Measurements from ENCODE around the gene ADAMTS6. TPM values are rescaled to one million over a fixed set of nuclear protein-coding genes. Genes with fewer than 3 reads are reported as not detected.

The ADAMTS6 gene
- total and polyA plus RNA-seq, 2 of the 13 experiments (the other 11 are each of a cell fraction or from before 2014, with no cell fraction given) = 3.1 to 8.2 TPM

GRCh38 chr5:65161655-65162054 lies 320.1 kb downstream of the ADAMTS6 start:
- Histone ChIP-seq H3K4me1 (ENCODE audit: insufficient read depth, low read length) (no peaks in the 10 kb centered on the region), H3K27me3 (ENCODE audit: control insufficient read depth in 1 of 2, insufficient read depth in 2 of 2, low read length in 2 of 2) (no peaks in the 10 kb centered on the region), H3K36me3 (replicated peaks in 1 of 2; ENCODE audit: control insufficient read depth in 1 of 2, insufficient read depth in 2 of 2, low read length in 2 of 2) (no peaks in the 10 kb centered on the region), H4K20me1 (ENCODE audit: insufficient read depth, low read length) (no peaks in the 10 kb centered on the region), H3K4me3 (replicated peaks in 1 of 3; ENCODE audit: insufficient read depth in 1 of 3, low read depth in 2 of 3, low read length in 3 of 3) (no peak overlapping the region), H2AFZ (ENCODE audit: low read length) (no peak overlapping the region), H3K9ac (ENCODE audit: insufficient read depth, low read depth, low read length) (no peak overlapping the region), H3K27ac (ENCODE audit: extremely low read length, insufficient read depth, low read length) (no peak overlapping the region), H3K9me3 (ENCODE audit: low read length) (no peaks in the 10 kb centered on the region), H3K4me2 (ENCODE audit: low read depth, low read length) (no peak overlapping the region), H3K79me2 (ENCODE audit: insufficient read depth, low read length) (no peaks in the 10 kb centered on the region)
- in situ Hi-C loops (cut with HindIII; ENCODE audit: extremely low pct_ligation_motif_present, low pct_unique_long_range_greater_than_20kb) = no loop called here
- WGBS (ENCODE audit: low lambda C conversion rate) = 58% methylated on average over 1 of the region's 1 CpG
- no peak for ATAC-seq
- no peak for FAIRE-seq
- no TSS peak for BruUV-seq (replicated peaks)
- no peak for DNase-seq (ENCODE audit: low spot score)
- intact Hi-C loops (cut with micrococcal nuclease; ENCODE audit: unreplicated experiment) = no loop called here
- TF ChIP-seq PAF1 (CRISPR knock-in tag; IDR thresholded peaks at IDR 0.05) (no peak), MZF1 (CRISPR knock-in tag; IDR thresholded peaks at IDR 0.05; ENCODE audit: borderline replicate concordance) (no peak)
- POLR2A ChIA-PET = no interaction called here
- CTCF ChIA-PET (ENCODE audit: low intra/inter-chr PET ratio, low total read pairs) = no interaction called here

GRCh38 chr5:65157906-65158603 lies 323.7 kb downstream of the ADAMTS6 start:
- BruUV-seq (replicated peaks) = no TSS peak
- Histone ChIP-seq H4K20me1 (ENCODE audit: insufficient read depth, low read length) (no peaks in the 10 kb centered on the region), H3K4me1 (ENCODE audit: insufficient read depth, low read length) (no peaks in the 10 kb centered on the region), H3K4me2 (ENCODE audit: low read depth, low read length) (no peak overlapping the region), H3K9me3 (ENCODE audit: low read length) (no peaks in the 10 kb centered on the region), H3K4me3 (replicated peaks in 1 of 3; ENCODE audit: insufficient read depth in 1 of 3, low read depth in 2 of 3, low read length in 3 of 3) (no peak overlapping the region), H3K9ac (ENCODE audit: insufficient read depth, low read depth, low read length) (no peak overlapping the region), H3K27ac (ENCODE audit: extremely low read length, insufficient read depth, low read length) (no peak overlapping the region), H3K36me3 (replicated peaks in 1 of 2; ENCODE audit: control insufficient read depth in 1 of 2, insufficient read depth in 2 of 2, low read length in 2 of 2) (no peaks in the 10 kb centered on the region), H3K79me2 (ENCODE audit: insufficient read depth, low read length) (no peaks in the 10 kb centered on the region), H2AFZ (ENCODE audit: low read length) (no peak overlapping the region), H3K27me3 (ENCODE audit: control insufficient read depth in 1 of 2, insufficient read depth in 2 of 2, low read length in 2 of 2) (no peaks in the 10 kb centered on the region)
- ATAC-seq (no peak), FAIRE-seq (no peak), DNase-seq (ENCODE audit: low spot score) (peak; percentile 2)
- intact Hi-C loops (cut with micrococcal nuclease; ENCODE audit: unreplicated experiment) = no loop called here
- POLR2A ChIA-PET = no interaction called here
- WGBS (ENCODE audit: low lambda C conversion rate) = 49% methylated on average over 4 of the region's 4 CpGs
- in situ Hi-C loops (cut with HindIII; ENCODE audit: extremely low pct_ligation_motif_present, low pct_unique_long_range_greater_than_20kb) = no loop called here
- CTCF ChIA-PET (ENCODE audit: low intra/inter-chr PET ratio, low total read pairs) = no interaction called here
- TF ChIP-seq ZNF703 (CRISPR knock-in tag; IDR thresholded peaks at IDR 0.05; ENCODE audit: borderline replicate concordance) (no peak), NR1H2 (CRISPR knock-in tag; IDR thresholded peaks at IDR 0.05; ENCODE audit: borderline replicate concordance, low read depth) (no peak), ZSCAN29 (CRISPR knock-in tag; conservative IDR thresholded peaks at IDR 0.05) (no peak), ETV6 (CRISPR knock-in tag; conservative IDR thresholded peaks at IDR 0.05) (no peak), TMF1 (CRISPR knock-in tag; IDR thresholded peaks at IDR 0.05; ENCODE audit: low read depth) (no peak), KDM5B (CRISPR knock-in tag; IDR thresholded peaks at IDR 0.05; ENCODE audit: borderline replicate concordance) (no peak)
- TF ChIP-seq, protein P1, sequence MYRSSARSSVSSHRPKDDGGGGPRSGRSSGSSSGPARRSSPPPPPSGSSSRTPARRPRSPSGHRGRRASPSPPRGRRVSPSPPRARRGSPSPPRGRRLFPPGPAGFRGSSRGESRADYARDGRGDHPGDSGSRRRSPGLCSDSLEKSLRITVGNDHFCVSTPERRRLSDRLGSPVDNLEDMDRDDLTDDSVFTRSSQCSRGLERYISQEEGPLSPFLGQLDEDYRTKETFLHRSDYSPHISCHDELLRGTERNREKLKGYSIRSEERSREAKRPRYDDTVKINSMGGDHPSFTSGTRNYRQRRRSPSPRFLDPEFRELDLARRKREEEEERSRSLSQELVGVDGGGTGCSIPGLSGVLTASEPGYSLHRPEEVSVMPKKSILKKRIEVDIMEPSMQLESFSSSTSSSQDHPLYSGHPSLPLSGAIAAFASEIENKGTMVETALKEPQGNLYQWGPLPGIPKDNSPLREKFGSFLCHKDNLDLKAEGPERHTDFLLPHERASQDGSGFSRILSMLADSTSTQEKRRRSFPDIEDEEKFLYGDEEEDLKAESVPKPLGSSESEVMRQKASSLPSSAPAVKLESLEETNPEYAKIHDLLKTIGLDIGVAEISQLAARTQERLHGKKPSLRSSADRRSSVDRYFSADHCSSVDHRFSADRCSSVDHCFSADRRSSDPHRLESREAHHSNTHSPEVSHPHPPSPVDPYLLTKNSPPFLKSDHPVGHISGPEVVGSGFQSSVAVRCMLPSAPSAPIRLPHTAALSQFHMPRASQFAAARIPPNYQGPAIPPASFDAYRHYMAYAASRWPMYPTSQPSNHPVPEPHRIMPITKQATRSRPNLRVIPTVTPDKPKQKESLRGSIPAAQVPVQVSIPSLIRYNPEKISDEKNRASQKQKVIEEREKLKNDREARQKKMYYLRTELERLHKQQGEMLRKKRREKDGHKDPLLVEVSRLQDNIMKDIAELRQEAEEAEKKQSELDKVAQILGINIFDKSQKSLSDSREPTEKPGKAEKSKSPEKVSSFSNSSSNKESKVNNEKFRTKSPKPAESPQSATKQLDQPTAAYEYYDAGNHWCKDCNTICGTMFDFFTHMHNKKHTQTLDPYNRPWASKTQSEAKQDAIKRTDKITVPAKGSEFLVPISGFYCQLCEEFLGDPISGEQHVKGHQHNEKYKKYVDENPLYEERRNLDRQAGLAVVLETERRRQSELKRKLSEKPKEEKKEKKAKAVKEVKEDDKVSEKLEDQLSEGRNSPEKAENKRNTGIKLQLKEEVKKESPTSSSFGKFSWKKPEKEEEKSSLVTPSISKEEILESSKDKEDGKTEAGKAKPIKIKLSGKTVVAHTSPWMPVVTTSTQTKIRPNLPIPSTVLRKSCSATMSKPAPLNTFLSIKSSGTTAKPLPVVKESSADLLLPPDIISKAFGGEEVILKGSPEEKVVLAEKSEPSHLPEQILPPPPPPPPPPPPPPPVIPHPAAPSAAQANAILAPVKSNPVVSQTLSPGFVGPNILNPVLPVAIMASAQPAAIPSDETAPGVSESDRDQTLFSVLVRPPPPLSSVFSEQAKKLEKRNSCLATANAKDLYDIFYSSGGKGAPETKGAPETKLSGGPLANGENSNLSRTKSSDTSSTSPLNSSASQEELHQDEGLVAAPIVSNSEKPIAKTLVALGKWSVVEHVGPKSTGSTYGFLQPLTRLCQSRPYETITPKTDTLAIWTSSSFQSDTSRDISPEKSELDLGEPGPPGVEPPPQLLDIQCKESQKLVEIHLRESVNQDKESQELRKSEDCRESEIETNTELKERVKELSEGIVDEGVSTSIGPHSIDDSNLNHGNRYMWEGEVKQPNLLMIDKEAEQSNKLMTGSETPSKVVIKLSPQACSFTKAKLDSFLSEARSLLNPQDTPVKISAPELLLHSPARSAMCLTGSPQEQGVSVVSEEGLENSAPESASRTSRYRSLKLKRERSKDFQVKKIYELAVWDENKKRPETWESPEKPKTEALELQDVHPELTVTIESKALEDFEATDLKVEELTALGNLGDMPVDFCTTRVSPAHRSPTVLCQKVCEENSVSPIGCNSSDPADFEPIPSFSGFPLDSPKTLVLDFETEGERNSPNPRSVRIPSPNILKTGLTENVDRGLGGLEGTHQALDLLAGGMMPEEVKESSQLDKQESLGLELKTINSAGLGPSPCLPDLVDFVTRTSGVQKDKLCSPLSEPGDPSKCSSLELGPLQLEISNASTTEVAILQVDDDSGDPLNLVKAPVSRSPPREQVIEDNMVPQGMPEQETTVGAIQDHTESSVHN (CRISPR knock-in tag; IDR thresholded peaks at IDR 0.05) = no peak
